Suprapubic skin (tissue), 4 donors: ENCODE results near the gene PDILT.

Experiments
- EP300 ChIP-seq: sonication (generic); formaldehyde crosslinking; IDR thresholded peaks from one replicate; pipeline ENCODE4 v1.6.1; 2017; ENCODE audit warnings: antibody characterized with exemption
- POLR2A ChIP-seq, 2 donors: fragments of 450-650 bp; IDR thresholded peaks; one replicate each; pipeline ENCODE4 v1.6.1; 2017; ENCODE audit warnings: antibody characterized with exemption in 2 of 2, mild to moderate bottlenecking in 2 of 2, moderate library complexity in 2 of 2
- POLR2AphosphoS5 ChIP-seq, 3 donors: sonication (generic); formaldehyde crosslinking; IDR thresholded peaks; one replicate each; pipeline ENCODE4 v1.6.1; 2017; ENCODE audit warnings: antibody characterized with exemption in 3 of 3
- TF ChIP-seq, protein P1 (sequence below), 2 donors: fragments of 200-600 bp in 1 of 2; fragments of 450-650 bp in 1 of 2; sonication (generic) in 1 of 2; IDR thresholded peaks; one replicate each; pipeline ENCODE4 v1.5.1; 2016 to 2019; ENCODE audit warnings: antibody characterized with exemption in 2 of 2, mild to moderate bottlenecking in 1 of 2, moderate library complexity in 1 of 2

DNA sequence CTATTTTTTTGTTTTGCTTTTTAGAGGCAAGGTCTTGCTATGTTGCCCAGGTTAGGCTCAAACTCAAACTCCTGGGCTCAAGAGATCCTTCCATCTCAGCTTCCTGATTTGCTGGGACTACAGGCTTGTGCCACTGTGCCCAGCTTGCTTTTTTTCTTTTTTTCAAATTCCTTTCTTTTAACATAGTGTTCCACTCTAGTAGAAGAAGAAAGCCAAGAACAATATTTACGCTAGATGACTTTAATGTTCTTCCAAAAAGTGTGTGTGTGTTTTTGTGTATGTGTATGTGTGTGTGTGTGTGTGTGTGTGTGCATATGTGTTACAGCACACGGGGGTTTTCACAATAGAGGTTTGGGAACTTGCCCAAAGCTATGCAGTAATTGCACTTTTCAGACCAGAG, 41.3 kb downstream of the PDILT start:
- TF ChIP-seq POLR2A (IDR thresholded peaks at IDR 0.05) (no peak), EP300 (no peak), POLR2AphosphoS5 (IDR thresholded peaks at IDR 0.05) (no peak)
- TF ChIP-seq, protein P1, sequence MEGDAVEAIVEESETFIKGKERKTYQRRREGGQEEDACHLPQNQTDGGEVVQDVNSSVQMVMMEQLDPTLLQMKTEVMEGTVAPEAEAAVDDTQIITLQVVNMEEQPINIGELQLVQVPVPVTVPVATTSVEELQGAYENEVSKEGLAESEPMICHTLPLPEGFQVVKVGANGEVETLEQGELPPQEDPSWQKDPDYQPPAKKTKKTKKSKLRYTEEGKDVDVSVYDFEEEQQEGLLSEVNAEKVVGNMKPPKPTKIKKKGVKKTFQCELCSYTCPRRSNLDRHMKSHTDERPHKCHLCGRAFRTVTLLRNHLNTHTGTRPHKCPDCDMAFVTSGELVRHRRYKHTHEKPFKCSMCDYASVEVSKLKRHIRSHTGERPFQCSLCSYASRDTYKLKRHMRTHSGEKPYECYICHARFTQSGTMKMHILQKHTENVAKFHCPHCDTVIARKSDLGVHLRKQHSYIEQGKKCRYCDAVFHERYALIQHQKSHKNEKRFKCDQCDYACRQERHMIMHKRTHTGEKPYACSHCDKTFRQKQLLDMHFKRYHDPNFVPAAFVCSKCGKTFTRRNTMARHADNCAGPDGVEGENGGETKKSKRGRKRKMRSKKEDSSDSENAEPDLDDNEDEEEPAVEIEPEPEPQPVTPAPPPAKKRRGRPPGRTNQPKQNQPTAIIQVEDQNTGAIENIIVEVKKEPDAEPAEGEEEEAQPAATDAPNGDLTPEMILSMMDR (IDR thresholded peaks at IDR 0.05): no peak
